ENCODE results near the gene PIEZO2.

DNA sequence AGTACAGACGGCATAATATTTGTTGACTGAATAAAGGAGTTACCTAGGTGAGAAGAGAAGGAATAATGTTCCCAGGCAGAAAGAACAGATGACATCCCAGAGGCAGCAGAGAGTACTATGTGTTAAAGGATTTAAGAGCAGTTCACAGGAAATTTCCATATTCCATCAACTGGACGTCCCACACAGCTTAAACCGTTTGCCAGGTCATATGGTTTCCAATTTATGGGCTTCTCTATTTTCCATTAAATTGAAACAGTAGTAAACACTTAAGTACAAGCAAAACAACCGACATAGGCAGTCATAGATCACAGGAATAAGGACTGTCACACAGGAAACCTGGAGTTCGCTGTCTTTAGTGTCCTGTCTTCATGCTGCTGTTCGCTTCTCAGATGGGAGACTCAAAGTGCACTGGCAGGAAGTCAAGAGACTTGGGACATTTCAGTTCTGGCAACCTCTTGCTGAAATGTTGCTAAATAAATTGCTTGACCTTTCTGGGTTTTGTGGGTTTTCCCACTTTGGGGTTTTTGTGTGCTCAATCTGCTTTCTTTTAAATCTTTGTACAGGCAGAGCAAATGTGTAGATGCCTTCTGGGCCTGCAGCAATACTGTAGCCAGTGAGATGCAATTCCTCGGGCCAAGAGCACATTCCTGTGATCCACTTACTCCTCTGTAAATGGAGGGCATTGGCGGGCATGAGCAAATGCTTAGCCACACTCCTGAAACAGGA, 5.8 kb upstream of the PIEZO2 start:
- TF ChIP-seq, protein P1, sequence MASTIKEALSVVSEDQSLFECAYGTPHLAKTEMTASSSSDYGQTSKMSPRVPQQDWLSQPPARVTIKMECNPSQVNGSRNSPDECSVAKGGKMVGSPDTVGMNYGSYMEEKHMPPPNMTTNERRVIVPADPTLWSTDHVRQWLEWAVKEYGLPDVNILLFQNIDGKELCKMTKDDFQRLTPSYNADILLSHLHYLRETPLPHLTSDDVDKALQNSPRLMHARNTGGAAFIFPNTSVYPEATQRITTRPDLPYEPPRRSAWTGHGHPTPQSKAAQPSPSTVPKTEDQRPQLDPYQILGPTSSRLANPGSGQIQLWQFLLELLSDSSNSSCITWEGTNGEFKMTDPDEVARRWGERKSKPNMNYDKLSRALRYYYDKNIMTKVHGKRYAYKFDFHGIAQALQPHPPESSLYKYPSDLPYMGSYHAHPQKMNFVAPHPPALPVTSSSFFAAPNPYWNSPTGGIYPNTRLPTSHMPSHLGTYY (CRISPR knock-in tag; IDR thresholded peaks at IDR 0.05) = no peak
- TF ChIP-seq JUN (CRISPR knock-in tag; IDR thresholded peaks at IDR 0.05) (no peak), ZNF138 (CRISPR knock-in tag; conservative IDR thresholded peaks at IDR 0.05) (no peak), ZNF263 (CRISPR knock-in tag; IDR thresholded peaks at IDR 0.05; ENCODE audit: low read depth) (no peak), ATF1 (CRISPR knock-in tag; IDR thresholded peaks at IDR 0.05) (no peak), FOXP1 (CRISPR knock-in tag; IDR thresholded peaks at IDR 0.05; ENCODE audit: borderline replicate concordance) (no peak)
- TF ChIP-seq, protein P2, sequence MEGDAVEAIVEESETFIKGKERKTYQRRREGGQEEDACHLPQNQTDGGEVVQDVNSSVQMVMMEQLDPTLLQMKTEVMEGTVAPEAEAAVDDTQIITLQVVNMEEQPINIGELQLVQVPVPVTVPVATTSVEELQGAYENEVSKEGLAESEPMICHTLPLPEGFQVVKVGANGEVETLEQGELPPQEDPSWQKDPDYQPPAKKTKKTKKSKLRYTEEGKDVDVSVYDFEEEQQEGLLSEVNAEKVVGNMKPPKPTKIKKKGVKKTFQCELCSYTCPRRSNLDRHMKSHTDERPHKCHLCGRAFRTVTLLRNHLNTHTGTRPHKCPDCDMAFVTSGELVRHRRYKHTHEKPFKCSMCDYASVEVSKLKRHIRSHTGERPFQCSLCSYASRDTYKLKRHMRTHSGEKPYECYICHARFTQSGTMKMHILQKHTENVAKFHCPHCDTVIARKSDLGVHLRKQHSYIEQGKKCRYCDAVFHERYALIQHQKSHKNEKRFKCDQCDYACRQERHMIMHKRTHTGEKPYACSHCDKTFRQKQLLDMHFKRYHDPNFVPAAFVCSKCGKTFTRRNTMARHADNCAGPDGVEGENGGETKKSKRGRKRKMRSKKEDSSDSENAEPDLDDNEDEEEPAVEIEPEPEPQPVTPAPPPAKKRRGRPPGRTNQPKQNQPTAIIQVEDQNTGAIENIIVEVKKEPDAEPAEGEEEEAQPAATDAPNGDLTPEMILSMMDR (IDR thresholded peaks at IDR 0.05) = no peak
